Naive thymus-derived CD4-positive, alpha-beta T cell (primary cell): ENCODE measurements around the gene CDK6. TPM values are rescaled to one million over a fixed set of nuclear protein-coding genes. Genes with fewer than 3 reads are reported as not detected.

Source experiments
- ATAC-seq: fragments of 150-1000 bp; cut with Tn5 transposase; 2 replicates; pipeline ENCODE4 v1.10.0; 2021; ENCODE audit warnings: mild to moderate bottlenecking, moderate library complexity
- CTCF ChIA-PET: fragments of 350-600 bp; sonication (Branson Sonifier 250); formaldehyde crosslinking; loops from one replicate; lab custom pipeline; 2021; ENCODE audit warnings: antibody characterized with exemption; lab: Charles Lee
- POLR2A ChIA-PET: fragments of 350-600 bp; sonication (Branson Sonifier 250); formaldehyde crosslinking; loops from one replicate; lab custom pipeline; 2021; ENCODE audit warnings: antibody characterized with exemption, inconsistent platforms; lab: Charles Lee
- DNase-seq, 9 donors: peaks; one replicate each; pipeline versions ENCODE4 v3.0.0 to v3.0.0-alpha.2; 2020 to 2022; ENCODE audit warnings: mixed read lengths in 1 of 9
- H3K27ac ChIP-seq: one replicate; pipeline ENCODE4 v1.7.0; 2013; ENCODE audit warnings: mild to moderate bottlenecking, low read depth, low read length, moderate library complexity
- H3K27me3 ChIP-seq, 2 donors: one replicate each; pipeline ENCODE4 v1.7.0; 2013; ENCODE audit warnings: low read length in 2 of 2, mild to moderate bottlenecking in 2 of 2, moderate library complexity in 2 of 2; ENCODE audit not compliant: control insufficient read depth in 2 of 2, insufficient read depth in 2 of 2
- H3K36me3 ChIP-seq, 3 experiments: 1 replicate in 2 of 3; 2 replicates in 1 of 3; pipeline ENCODE4 v1.7.0; 2013; ENCODE audit warnings: low read length in 3 of 3, mild to moderate bottlenecking in 3 of 3, moderate library complexity in 1 of 3; ENCODE audit not compliant: insufficient read depth in 3 of 3, control insufficient read depth in 2 of 3
- H3K4me1 ChIP-seq, 2 donors: one replicate each; pipeline ENCODE4 v1.7.0; 2013; ENCODE audit warnings: low read length in 2 of 2, mild to moderate bottlenecking in 2 of 2, moderate library complexity in 1 of 2; ENCODE audit not compliant: control insufficient read depth in 2 of 2, insufficient read depth in 2 of 2
- H3K4me3 ChIP-seq: 2 replicates; pipeline ENCODE4 v1.7.0; 2013; ENCODE audit warnings: mild to moderate bottlenecking, low read length
- H3K9me3 ChIP-seq, 3 experiments: 1 replicate in 2 of 3; 2 replicates in 1 of 3; pipeline ENCODE4 v1.7.0; 2013; ENCODE audit warnings: low read length in 3 of 3; ENCODE audit not compliant: control insufficient read depth in 2 of 3
- H3K27ac Mint-ChIP-seq, 9 donors: one replicate each; pipeline ENCODE4 v1.8.0; 2020 to 2022; ENCODE audit warnings: mixed read lengths in 9 of 9, mild to moderate bottlenecking in 8 of 9, moderate library complexity in 5 of 9, inconsistent platforms in 2 of 9
- H3K27me3 Mint-ChIP-seq, 5 donors: one replicate each; pipeline ENCODE4 v1.8.0; 2021 to 2022; ENCODE audit warnings: mixed read lengths in 5 of 5, mild to moderate bottlenecking in 1 of 5
- H3K36me3 Mint-ChIP-seq, 5 donors: one replicate each; pipeline ENCODE4 v1.8.0; 2020 to 2022; ENCODE audit warnings: mixed read lengths in 5 of 5, mild to moderate bottlenecking in 3 of 5, inconsistent platforms in 1 of 5
- H3K4me1 Mint-ChIP-seq, 7 donors: one replicate each; pipeline ENCODE4 v1.8.0; 2020 to 2022; ENCODE audit warnings: mixed read lengths in 7 of 7, mild to moderate bottlenecking in 3 of 7, inconsistent platforms in 1 of 7
- H3K4me3 Mint-ChIP-seq, 10 donors: one replicate each; pipeline ENCODE4 v1.8.0; 2020 to 2022; ENCODE audit warnings: mild to moderate bottlenecking in 10 of 10, mixed read lengths in 10 of 10, moderate library complexity in 6 of 10, inconsistent platforms in 2 of 10
- H3K9me3 Mint-ChIP-seq, 11 donors: one replicate each; pipeline ENCODE4 v1.8.0; 2020 to 2022; ENCODE audit warnings: mixed read lengths in 11 of 11, mild to moderate bottlenecking in 4 of 11, inconsistent platforms in 1 of 11, moderate library complexity in 1 of 11
- intact Hi-C, 2 donors: fragments of 100-400 bp; cut with micrococcal nuclease; formaldehyde crosslinking; loops; one replicate each; pipeline ENCODE4 v1.15.1; 2023
- polyA plus RNA-seq, 2 donors: library from polyadenylated mRNA; unstranded; fragments of 300-500 nt; fragmentation: Illumina TruSeq; gene quantifications; one replicate each; pipeline ENCODE4 v1.2.3, GENCODE V29; 2021
- total RNA-seq, 6 experiments: library from RNA in 5 of 6; stranded (reverse) in 5 of 6; gene quantifications; 1 replicate in 5 of 6; 2 replicates in 1 of 6; pipeline ENCODE4 v1.2.3 and lab custom pipeline; 2021 to 2026

Gene CDK6
- total and polyA plus RNA-seq, 7 experiments from 2014 or later: 15.8 to 156 (median 36.8) TPM

GRCh38 chr7:92797693-92798092 lies 38.7 kb downstream of the CDK6 start:
- Histone ChIP-seq H3K27ac (no peak overlapping the region), H3K9me3 (no peaks in the 10 kb centered on the region), H3K4me1 (peaks cover 0 to 3% of the 10 kb centered on the region in 2 donors), H3K36me3 (no peaks in the 10 kb centered on the region), H3K27me3 (no peaks in the 10 kb centered on the region), H3K4me3 (no peak overlapping the region)
- Mint-ChIP-seq H3K27ac (no peak overlapping the region), H3K27me3 (no peaks in the 10 kb centered on the region), H3K9me3 (peaks cover 0 to 2% (median 0%) of the 10 kb centered on the region in 11 donors), H3K36me3 (peaks cover 0 to 19% (median 0%) of the 10 kb centered on the region in 5 donors), H3K4me3 (no peak overlapping the region), H3K4me1 (peaks cover 0 to 38% (median 19%) of the 10 kb centered on the region in 7 donors)
- DNase-seq (peak in 1 of 9 donors; percentile 50), ATAC-seq (no peak)
- POLR2A ChIA-PET: no interaction called here
- intact Hi-C loops: loop anchor here (1.0 to 2.0 kb wide), 2 partner anchors 12 to 17 kb away; no protein-coding TSS in a partner anchor
- CTCF ChIA-PET: interaction anchor here (1.0 kb wide), 1 partner anchor 35 kb away, joined by 3 read pairs; no protein-coding TSS in a partner anchor

- Histone ChIP-seq H3K4me1 (peaks cover 0 to 3% of the 10 kb centered on the region in 2 donors), H3K4me3 (no peak overlapping the region), H3K27ac (no peak overlapping the region), H3K27me3 (no peaks in the 10 kb centered on the region), H3K36me3 (no peaks in the 10 kb centered on the region), H3K9me3 (no peaks in the 10 kb centered on the region)
- Mint-ChIP-seq H3K4me3 (no peak overlapping the region), H3K27me3 (no peaks in the 10 kb centered on the region), H3K4me1 (peaks cover 0 to 38% (median 23%) of the 10 kb centered on the region in 7 donors), H3K9me3 (peaks cover 0 to 5% (median 0%) of the 10 kb centered on the region in 11 donors), H3K36me3 (peaks cover 0 to 20% (median 0%) of the 10 kb centered on the region in 5 donors), H3K27ac (peak overlapping the region in 1 of 9 donors; percentile 35)
- DNase-seq: no peak
- POLR2A ChIA-PET: no interaction called here
- CTCF ChIA-PET: interaction anchor here (1.0 kb wide), 1 partner anchor 35 kb away, joined by 3 read pairs; no protein-coding TSS in a partner anchor
- ATAC-seq: no peak
- intact Hi-C loops: loop anchor here (1.0 to 2.0 kb wide), 2 partner anchors 12 to 18 kb away; no protein-coding TSS in a partner anchor
Measured at GRCh38 chr7:92797284-92797683, 39.1 kb downstream of the CDK6 start.

GRCh38 chr7:92794831-92795230 lies 41.5 kb downstream of the CDK6 start:
- Histone ChIP-seq H3K27me3 (no peaks in the 10 kb centered on the region), H3K36me3 (no peaks in the 10 kb centered on the region), H3K4me3 (no peak overlapping the region), H3K4me1 (peaks cover 0 to 3% of the 10 kb centered on the region in 2 donors), H3K9me3 (no peaks in the 10 kb centered on the region), H3K27ac (no peak overlapping the region)
- peaks cover 0 to 18% (median 4%) of the 10 kb centered on the region in 11 donors for H3K9me3 Mint-ChIP-seq
- H3K4me3 Mint-ChIP-seq: no peak overlapping the region
- ChIA-PET POLR2A (no interaction called here), CTCF (no interaction called here)
- peak overlapping the region in 1 of 9 donors; percentile 9 for H3K27ac Mint-ChIP-seq
- ATAC-seq (no peak), DNase-seq (no peak)
- intact Hi-C loops: no loop called here
- H3K27me3 Mint-ChIP-seq: no peaks in the 10 kb centered on the region
- peaks cover 0 to 46% (median 34%) of the 10 kb centered on the region in 7 donors for H3K4me1 Mint-ChIP-seq
- peaks cover 5 to 35% (median 8%) of the 10 kb centered on the region in 5 donors for H3K36me3 Mint-ChIP-seq

- CTCF ChIA-PET: no interaction called here
- no peak overlapping the region for H3K27ac ChIP-seq
- H3K4me3 ChIP-seq: no peak overlapping the region
- H3K4me1 Mint-ChIP-seq: peaks cover 0 to 47% (median 34%) of the 10 kb centered on the region in 7 donors
- H3K36me3 Mint-ChIP-seq: peaks cover 5 to 38% (median 12%) of the 10 kb centered on the region in 5 donors
- no peak overlapping the region for H3K4me3 Mint-ChIP-seq
- H3K36me3 ChIP-seq: no peaks in the 10 kb centered on the region
- H3K27me3 Mint-ChIP-seq: no peaks in the 10 kb centered on the region
- H3K27me3 ChIP-seq: no peaks in the 10 kb centered on the region
- no peak overlapping the region for H3K27ac Mint-ChIP-seq
- POLR2A ChIA-PET: no interaction called here
- intact Hi-C loops: no loop called here
- ATAC-seq: no peak
- H3K9me3 ChIP-seq: no peaks in the 10 kb centered on the region
- peaks cover 0 to 3% of the 10 kb centered on the region in 2 donors for H3K4me1 ChIP-seq
- no peak for DNase-seq
- H3K9me3 Mint-ChIP-seq: peaks cover 0 to 20% (median 5%) of the 10 kb centered on the region in 11 donors
Measured at GRCh38 chr7:92794391-92794790, 42.0 kb downstream of the CDK6 start.

GRCh38 chr7:92793656-92794205 lies 42.6 kb downstream of the CDK6 start:
- DNase-seq (no peak), ATAC-seq (no peak)
- peaks cover 0 to 3% of the 10 kb centered on the region in 2 donors for H3K4me1 ChIP-seq
- H3K27me3 Mint-ChIP-seq: no peaks in the 10 kb centered on the region
- H3K4me1 Mint-ChIP-seq: peaks cover 0 to 49% (median 34%) of the 10 kb centered on the region in 7 donors
- H3K36me3 ChIP-seq: no peaks in the 10 kb centered on the region
- intact Hi-C loops: no loop called here
- H3K4me3 Mint-ChIP-seq: no peak overlapping the region
- peaks cover 0 to 23% (median 7%) of the 10 kb centered on the region in 11 donors for H3K9me3 Mint-ChIP-seq
- POLR2A ChIA-PET: no interaction called here
- CTCF ChIA-PET: interaction anchor here (1.1 kb wide), 1 partner anchor 10 kb away, joined by 3 read pairs; no protein-coding TSS in a partner anchor
- H3K4me3 ChIP-seq: no peak overlapping the region
- H3K9me3 ChIP-seq: peaks cover 0 to 4% (median 2%) of the 10 kb centered on the region in 3 experiments
- H3K27ac Mint-ChIP-seq: no peak overlapping the region
- H3K27ac ChIP-seq: no peak overlapping the region
- no peaks in the 10 kb centered on the region for H3K27me3 ChIP-seq
- H3K36me3 Mint-ChIP-seq: peaks cover 5 to 44% (median 19%) of the 10 kb centered on the region in 5 donors

GRCh38 chr7:92790992-92791391 lies 45.4 kb downstream of the CDK6 start:
- no peaks in the 10 kb centered on the region for H3K27me3 Mint-ChIP-seq
- peaks cover 10 to 52% (median 24%) of the 10 kb centered on the region in 5 donors for H3K36me3 Mint-ChIP-seq
- Histone ChIP-seq H3K9me3 (peaks cover 0 to 8% (median 5%) of the 10 kb centered on the region in 3 experiments), H3K4me3 (no peak overlapping the region), H3K36me3 (no peaks in the 10 kb centered on the region), H3K4me1 (peaks cover 0 to 3% of the 10 kb centered on the region in 2 donors), H3K27me3 (no peaks in the 10 kb centered on the region), H3K27ac (no peak overlapping the region)
- no peak overlapping the region for H3K4me3 Mint-ChIP-seq
- ChIA-PET CTCF (no interaction called here), POLR2A (no interaction called here)
- DNase-seq: no peak
- peaks cover 0 to 56% (median 34%) of the 10 kb centered on the region in 7 donors for H3K4me1 Mint-ChIP-seq
- intact Hi-C loops: no loop called here
- peak overlapping the region in 2 of 9 donors; percentile 22 to 68 for H3K27ac Mint-ChIP-seq
- peaks cover 4 to 26% (median 9%) of the 10 kb centered on the region in 11 donors for H3K9me3 Mint-ChIP-seq
- ATAC-seq: no peak
